Gastroesophageal sphincter (tissue), 3 donors: ENCODE data around the gene AGR2.

Experiments used
- CTCF ChIP-seq, 4 experiments: fragments of 200-600 bp in 2 of 4; fragments of 450-650 bp in 2 of 4; sonication (generic) in 1 of 4; IDR thresholded peaks; one replicate each; pipeline ENCODE4 v1.5.1; 2017 to 2019; ENCODE audit warnings: antibody characterized with exemption in 4 of 4, mild to moderate bottlenecking in 2 of 4, moderate library complexity in 2 of 4
- POLR2AphosphoS5 ChIP-seq: sonication (generic); formaldehyde crosslinking; IDR thresholded peaks from one replicate; pipeline ENCODE4 v1.6.1; 2017; ENCODE audit warnings: antibody characterized with exemption

GRCh38 chr7:16850614-16851466, 46.0 kb upstream of the AGR2 start:
- TF ChIP-seq CTCF (IDR thresholded peaks at IDR 0.05) (no peak), POLR2AphosphoS5 (no peak)
